Activated CD4-positive, alpha-beta T cell treated with anti-CD3 and anti-CD28 coated beads, Interleukin-2, amount 10 ng/mL, durations not matched to agents 7 days and 5 days (primary cell): ENCODE data around the gene POC1A. TPM values are rescaled to one million over a fixed set of nuclear protein-coding genes. Genes with fewer than 3 reads are reported as not detected.

ENCODE experiments used
- CTCF ChIA-PET: fragments of 350-600 bp; sonication (Branson Sonifier 250); formaldehyde crosslinking; loops from one replicate; lab custom pipeline; 2021; ENCODE audit warnings: antibody characterized with exemption; lab: Charles Lee
- POLR2A ChIA-PET: fragments of 350-600 bp; sonication (Branson Sonifier 250); formaldehyde crosslinking; loops from one replicate; lab custom pipeline; 2021; ENCODE audit warnings: antibody characterized with exemption; lab: Charles Lee
- DNase-seq: peaks from one replicate; pipeline ENCODE4 v3.0.0-alpha.2; 2020
- H3K27ac Mint-ChIP-seq: one replicate; pipeline ENCODE4 v1.8.0; 2021; ENCODE audit warnings: mild to moderate bottlenecking, moderate library complexity, mixed read lengths
- H3K27me3 Mint-ChIP-seq: one replicate; pipeline ENCODE4 v1.8.0; 2021; ENCODE audit warnings: mixed read lengths
- H3K36me3 Mint-ChIP-seq: one replicate; pipeline ENCODE4 v1.8.0; 2021; ENCODE audit warnings: low read depth, mixed read lengths
- H3K4me1 Mint-ChIP-seq: one replicate; pipeline ENCODE4 v1.8.0; 2021; ENCODE audit warnings: mixed read lengths
- H3K4me3 Mint-ChIP-seq: one replicate; pipeline ENCODE4 v1.8.0; 2021; ENCODE audit warnings: mild to moderate bottlenecking, moderate library complexity, mixed read lengths
- H3K9me3 Mint-ChIP-seq: one replicate; pipeline ENCODE4 v1.8.0; 2021; ENCODE audit warnings: mixed read lengths
- total RNA-seq, 2 experiments: library from RNA; stranded (reverse); gene quantifications; one replicate each; pipeline ENCODE4 v1.2.3, GENCODE V29; 2021

Gene POC1A
- total RNA-seq, 2 experiments from 2014 or later, result 26.9 to 28.2 TPM

- Mint-ChIP-seq H3K27me3 (no peaks in the 10 kb centered on the region), H3K4me1 (no peaks in the 10 kb centered on the region), H3K36me3 (peaks cover 33% of the 10 kb centered on the region), H3K27ac (no peak overlapping the region), H3K4me3 (no peak overlapping the region), H3K9me3 (peaks cover 5% of the 10 kb centered on the region)
- CTCF ChIA-PET, result interaction anchor here (0.6 kb wide), 1 partner anchor 93 kb away, joined by 3 read pairs; no protein-coding TSS in a partner anchor
- DNase-seq, result no peak
- POLR2A ChIA-PET, result no interaction called here
These were observed 49.3 kb downstream of the POC1A start for GRCh38 chr3:52104684-52105640.

- ChIA-PET POLR2A (no interaction called here), CTCF (no interaction called here)
- Mint-ChIP-seq H3K4me3 (no peak overlapping the region), H3K4me1 (no peaks in the 10 kb centered on the region), H3K27me3 (no peaks in the 10 kb centered on the region), H3K36me3 (peaks cover 32% of the 10 kb centered on the region), H3K9me3 (peaks cover 5% of the 10 kb centered on the region), H3K27ac (no peak overlapping the region)
- no peak for DNase-seq
These were observed 51.3 kb downstream of the POC1A start for GRCh38 chr3:52102934-52103333.

GRCh38 chr3:52099001-52099401, 55.2 kb downstream of the POC1A start:
- Mint-ChIP-seq H3K4me1 (no peaks in the 10 kb centered on the region), H3K27ac (no peak overlapping the region), H3K4me3 (no peak overlapping the region), H3K27me3 (no peaks in the 10 kb centered on the region), H3K36me3 (peaks cover 29% of the 10 kb centered on the region), H3K9me3 (peaks cover 5% of the 10 kb centered on the region)
- no peak for DNase-seq
- ChIA-PET POLR2A (no interaction called here), CTCF (no interaction called here)

- ChIA-PET CTCF (no interaction called here), POLR2A (no interaction called here)
- peaks cover 25% of the 10 kb centered on the region for H3K36me3 Mint-ChIP-seq
- H3K9me3 Mint-ChIP-seq, result peaks cover 5% of the 10 kb centered on the region
- H3K4me3 Mint-ChIP-seq, result no peak overlapping the region
- H3K27me3 Mint-ChIP-seq, result no peaks in the 10 kb centered on the region
- DNase-seq, result no peak
- peak overlapping the region; percentile 4 for H3K27ac Mint-ChIP-seq
- H3K4me1 Mint-ChIP-seq, result no peaks in the 10 kb centered on the region
These were observed 56.2 kb downstream of the POC1A start for GRCh38 chr3:52097851-52098507.

- no peak overlapping the region for H3K27ac Mint-ChIP-seq
- ChIA-PET POLR2A (no interaction called here), CTCF (no interaction called here)
- H3K27me3 Mint-ChIP-seq, result no peaks in the 10 kb centered on the region
- no peak for DNase-seq
- H3K4me3 Mint-ChIP-seq, result no peak overlapping the region
- no peaks in the 10 kb centered on the region for H3K4me1 Mint-ChIP-seq
- no peaks in the 10 kb centered on the region for H3K9me3 Mint-ChIP-seq
- H3K36me3 Mint-ChIP-seq, result peaks cover 11% of the 10 kb centered on the region
These were observed 58.0 kb downstream of the POC1A start for GRCh38 chr3:52095990-52096775.

GRCh38 chr3:52094571-52095485, 59.4 kb downstream of the POC1A start:
- no peaks in the 10 kb centered on the region for H3K9me3 Mint-ChIP-seq
- ChIA-PET POLR2A (no interaction called here), CTCF (interaction anchor here (1.1 kb wide), 1 partner anchor 90 kb away, joined by 3 read pairs; no protein-coding TSS in a partner anchor)
- no peaks in the 10 kb centered on the region for H3K36me3 Mint-ChIP-seq
- no peak overlapping the region for H3K27ac Mint-ChIP-seq
- H3K4me3 Mint-ChIP-seq, result no peak overlapping the region
- H3K4me1 Mint-ChIP-seq, result no peaks in the 10 kb centered on the region
- no peak for DNase-seq
- no peaks in the 10 kb centered on the region for H3K27me3 Mint-ChIP-seq

GRCh38 chr3:52093756-52094545, 60.3 kb downstream of the POC1A start:
- Mint-ChIP-seq H3K36me3 (no peaks in the 10 kb centered on the region), H3K4me3 (no peak overlapping the region), H3K27ac (peak overlapping the region; percentile 48), H3K27me3 (no peaks in the 10 kb centered on the region), H3K9me3 (no peaks in the 10 kb centered on the region), H3K4me1 (no peaks in the 10 kb centered on the region)
- DNase-seq, result no peak
- POLR2A ChIA-PET, result no interaction called here
- CTCF ChIA-PET, result interaction anchor here (0.7 to 1.1 kb wide), 2 partner anchors 50 to 89 kb away, joined by 3 read pairs; no protein-coding TSS in a partner anchor

- CTCF ChIA-PET, result interaction anchor here (0.7 to 1.2 kb wide), 2 partner anchors 20 to 51 kb away, joined by 3 read pairs; no protein-coding TSS in a partner anchor
- H3K9me3 Mint-ChIP-seq, result no peaks in the 10 kb centered on the region
- DNase-seq, result no peak
These were observed 61.3 kb downstream of the POC1A start for GRCh38 chr3:52092891-52093290.

GRCh38 chr3:52092271-52092660, 62.0 kb downstream of the POC1A start:
- POLR2A ChIA-PET, result no interaction called here
- no peaks in the 10 kb centered on the region for H3K9me3 Mint-ChIP-seq
- no peak for DNase-seq
- peaks cover 6% of the 10 kb centered on the region for H3K4me1 Mint-ChIP-seq
- no peaks in the 10 kb centered on the region for H3K36me3 Mint-ChIP-seq
- no peak overlapping the region for H3K27ac Mint-ChIP-seq
- CTCF ChIA-PET, result interaction anchor here (0.9 to 1.2 kb wide), 3 partner anchors 20 to 92 kb away, joined by 3 read pairs; no protein-coding TSS in a partner anchor
- H3K27me3 Mint-ChIP-seq, result no peaks in the 10 kb centered on the region
- H3K4me3 Mint-ChIP-seq, result no peak overlapping the region

More at GRCh38 chr3:52092891-52093290, 61.3 kb downstream of the POC1A start:
- H3K36me3 Mint-ChIP-seq, result no peaks in the 10 kb centered on the region
- no peak overlapping the region for H3K4me3 Mint-ChIP-seq
- H3K4me1 Mint-ChIP-seq, result peaks cover under 1% of the 10 kb centered on the region
- no peak overlapping the region for H3K27ac Mint-ChIP-seq
- H3K27me3 Mint-ChIP-seq, result no peaks in the 10 kb centered on the region
- POLR2A ChIA-PET, result no interaction called here

GRCh38 chr3:52091586-52092270, 62.5 kb downstream of the POC1A start:
- H3K27me3 Mint-ChIP-seq, result no peaks in the 10 kb centered on the region
- CTCF ChIA-PET, result interaction anchor here (0.9 to 1.2 kb wide), 4 partner anchors 17 to 91 kb away, joined by 3 read pairs; no protein-coding TSS in a partner anchor
- H3K9me3 Mint-ChIP-seq, result no peaks in the 10 kb centered on the region
- POLR2A ChIA-PET, result no interaction called here
- peaks cover 12% of the 10 kb centered on the region for H3K4me1 Mint-ChIP-seq
- no peaks in the 10 kb centered on the region for H3K36me3 Mint-ChIP-seq
- peak overlapping the region; percentile 19 for H3K27ac Mint-ChIP-seq
- no peak overlapping the region for H3K4me3 Mint-ChIP-seq
- no peak for DNase-seq
